HepG2 (cell line): ENCODE data around the gene RPH3AL. TPM values are rescaled to one million over a fixed set of nuclear protein-coding genes. Genes with fewer than 3 reads are reported as not detected.

ENCODE experiments used
- ATAC-seq: fragments of 200-7000 bp; cut with Tn5 transposase; 3 replicates; pipeline ENCODE4 v1.9.1; 2020; ENCODE audit warnings: mild to moderate bottlenecking, moderate library complexity
- BruUV-seq: library from RNA; stranded (reverse); fragments of 400-500 nt; replicated peaks from 2 replicates; lab custom pipeline; 2021; lab: Mats Ljungman, UMichigan
- CTCF ChIA-PET: fragments of 300-600 bp; formaldehyde crosslinking; extraction: SDS; loops from one replicate; lab custom pipeline; 2021; ENCODE audit warnings: low total read pairs, inconsistent platforms, low intra/inter-chr PET ratio; lab: Yijun Ruan, JAX
- POLR2A ChIA-PET: fragments of 350-600 bp; sonication (Branson Sonifier 250); formaldehyde crosslinking; loops from one replicate; lab custom pipeline; 2020; ENCODE audit warnings: antibody characterized with exemption, inconsistent platforms; lab: Yijun Ruan, JAX
- DNase-seq: peaks from one replicate; pipeline ENCODE4 v3.0.0-alpha.2; 2015; ENCODE audit warnings: low spot score
- FAIRE-seq: peaks from 3 replicates; lab custom pipeline; 2011; peaks lifted over from hg19 to GRCh38; lab: Jason Lieb, UNC
- H2AFZ ChIP-seq: one replicate; pipeline ENCODE4 v1.6.1; 2011; ENCODE audit warnings: low read length, inconsistent platforms
- H3K27ac ChIP-seq: fragments of 300-600 bp; 3 replicates; pipeline ENCODE4 v1.8.0; 2011; ENCODE audit warnings: mixed run types, mild to moderate bottlenecking, mixed read lengths, low read length, inconsistent platforms; ENCODE audit not compliant: insufficient read depth; ENCODE audit errors: extremely low read length
- H3K27me3 ChIP-seq, 2 experiments: fragments of 200-600 bp in 1 of 2; 2 replicates in 1 of 2; 3 replicates in 1 of 2; pipeline versions ENCODE4 v1.6.0 to v1.8.0; 2011; ENCODE audit warnings: low read length in 2 of 2, mild to moderate bottlenecking in 2 of 2, moderate library complexity in 2 of 2, inconsistent platforms in 1 of 2; ENCODE audit not compliant: insufficient read depth in 2 of 2, control insufficient read depth in 1 of 2
- H3K36me3 ChIP-seq, 2 experiments: fragments of 200-600 bp in 1 of 2; replicated peaks in 1 of 2; 2 replicates in 1 of 2; 3 replicates in 1 of 2; pipeline versions ENCODE4 v1.5.1 to v1.8.0; 2011; ENCODE audit warnings: low read length in 2 of 2, inconsistent platforms in 1 of 2; ENCODE audit not compliant: insufficient read depth in 2 of 2, control insufficient read depth in 1 of 2
- H3K4me1 ChIP-seq: 2 replicates; pipeline ENCODE4 v1.5.1; 2012; ENCODE audit warnings: low read length, inconsistent platforms; ENCODE audit not compliant: insufficient read depth
- H3K4me2 ChIP-seq: 2 replicates; pipeline ENCODE4 v1.6.0; 2011; ENCODE audit warnings: low read depth, low read length, inconsistent platforms
- H3K4me3 ChIP-seq, 3 experiments: fragments of 200-600 bp in 1 of 3; sonication (generic), shearing (Covaris generic) in 1 of 3; replicated peaks in 1 of 3; 2 replicates each; pipeline ENCODE4 v1.5.1; 2011 to 2016; ENCODE audit warnings: low read length in 3 of 3, inconsistent platforms in 2 of 3, low read depth in 2 of 3, mild to moderate bottlenecking in 2 of 3, control low read depth in 1 of 3, mixed read lengths in 1 of 3; ENCODE audit not compliant: insufficient read depth in 1 of 3
- H3K79me2 ChIP-seq: one replicate; pipeline ENCODE4 v1.6.1; 2011; ENCODE audit warnings: low read length, inconsistent platforms; ENCODE audit not compliant: insufficient read depth
- H3K9ac ChIP-seq: 2 replicates; pipeline ENCODE4 v1.6.0; 2011; ENCODE audit warnings: mild to moderate bottlenecking, low read depth, low read length, inconsistent platforms; ENCODE audit not compliant: insufficient read depth
- H3K9me3 ChIP-seq: 2 replicates; pipeline ENCODE4 v1.5.1; 2012; ENCODE audit warnings: mild to moderate bottlenecking, low read length
- H4K20me1 ChIP-seq: 2 replicates; pipeline ENCODE4 v1.6.0; 2011; ENCODE audit warnings: inconsistent platforms, mild to moderate bottlenecking, low read length, moderate library complexity; ENCODE audit not compliant: insufficient read depth
- ATAD3A ChIP-seq: sonication (generic); formaldehyde crosslinking; IDR thresholded peaks from 2 replicates; pipeline ENCODE4 v1.4.0; 2020; ENCODE audit warnings: missing genetic modification reagents
- CBX5 ChIP-seq: sonication (generic); formaldehyde crosslinking; IDR thresholded peaks from 2 replicates; pipeline ENCODE4 v1.4.0; 2020; ENCODE audit warnings: missing genetic modification reagents, borderline replicate concordance
- ETV5 ChIP-seq: IDR thresholded peaks from 2 replicates; pipeline ENCODE4 v1.6.1; 2018; ENCODE audit warnings: missing biosample characterization, missing genetic modification reagents, inconsistent platforms, borderline replicate concordance
- EZH2 ChIP-seq: conservative IDR thresholded peaks from 2 replicates; pipeline ENCODE4 v1.6.1; 2012; ENCODE audit warnings: mild to moderate bottlenecking, low read depth, low read length, moderate library complexity
- FOXA1 ChIP-seq, 2 experiments: fragments of 450-650 bp in 1 of 2; sonication (generic) in 1 of 2; formaldehyde crosslinking in 1 of 2; IDR thresholded peaks; 2 replicates each; pipeline versions ENCODE4 v1.4.0 to v1.6.1; 2016 to 2020; ENCODE audit warnings: missing genetic modification reagents in 1 of 2
- KMT2B ChIP-seq: IDR thresholded peaks from 2 replicates; pipeline ENCODE4 v1.6.1; 2016; ENCODE audit warnings: missing genetic modification reagents, missing compliant biosample characterization
- MTA3 ChIP-seq: sonication (generic); formaldehyde crosslinking; IDR thresholded peaks from 2 replicates; pipeline ENCODE4 v1.4.0; 2020; ENCODE audit warnings: missing genetic modification reagents
- MXD1 ChIP-seq: sonication (generic); formaldehyde crosslinking; IDR thresholded peaks from 2 replicates; pipeline ENCODE4 v1.4.0; 2020; ENCODE audit warnings: mild to moderate bottlenecking, missing genetic modification reagents
- POLR2AphosphoS5 ChIP-seq: IDR thresholded peaks from 2 replicates; pipeline ENCODE4 v1.6.1; 2012; ENCODE audit warnings: low read depth, low read length
- SPEN ChIP-seq: sonication (generic); formaldehyde crosslinking; IDR thresholded peaks from 2 replicates; pipeline ENCODE4 v1.5.1; 2020; ENCODE audit warnings: low read depth, mild to moderate bottlenecking, missing genetic modification reagents
- TP53 ChIP-seq: sonication (generic); formaldehyde crosslinking; conservative IDR thresholded peaks from 2 replicates; pipeline ENCODE4 v1.4.0; 2020; ENCODE audit warnings: missing genetic modification reagents
- ZBTB7A ChIP-seq: sonication (generic); formaldehyde crosslinking; IDR thresholded peaks from 2 replicates; pipeline ENCODE4 v1.8.0; 2022; ENCODE audit warnings: mild to moderate bottlenecking, missing genetic modification reagents
- ZFYVE20 ChIP-seq: sonication (generic); formaldehyde crosslinking; IDR thresholded peaks from 2 replicates; pipeline ENCODE4 v1.8.0; 2023; ENCODE audit warnings: low read depth, mild to moderate bottlenecking, moderate library complexity, missing genetic modification reagents, borderline replicate concordance
- ZNF263 ChIP-seq: sonication (generic); formaldehyde crosslinking; IDR thresholded peaks from 2 replicates; pipeline ENCODE4 v1.4.0; 2020; ENCODE audit warnings: missing genetic modification reagents
- ZNF446 ChIP-seq: sonication (generic); formaldehyde crosslinking; IDR thresholded peaks from 2 replicates; pipeline ENCODE4 v1.5.0; 2020; ENCODE audit warnings: mild to moderate bottlenecking, missing genetic modification reagents
- ZNF589 ChIP-seq: sonication (generic); formaldehyde crosslinking; conservative IDR thresholded peaks from 2 replicates; pipeline ENCODE4 v1.8.0; 2022; ENCODE audit warnings: mild to moderate bottlenecking, moderate library complexity, missing genetic modification reagents
- ZNF747 ChIP-seq: sonication (generic); formaldehyde crosslinking; IDR thresholded peaks from 2 replicates; pipeline ENCODE4 v1.8.1; 2023; ENCODE audit warnings: missing genetic modification reagents, mild to moderate bottlenecking, borderline replicate concordance
- ZNF83 ChIP-seq: sonication (generic); formaldehyde crosslinking; IDR thresholded peaks from 2 replicates; pipeline ENCODE4 v1.4.0; 2020; ENCODE audit warnings: missing genetic modification reagents, mild to moderate bottlenecking, borderline replicate concordance
- ZSCAN9 ChIP-seq: IDR thresholded peaks from 2 replicates; pipeline ENCODE4 v1.6.1; 2016; ENCODE audit warnings: borderline replicate concordance
- WGBS: methylation state at CpG from one replicate; pipeline ENCODE4 v1.1.6; 2017; ENCODE audit warnings: low lambda C conversion rate; 5-methylcytosine and 5-hydroxymethylcytosine counted together
- in situ Hi-C: cut with HindIII; loops from 2 replicates; pipeline ENCODE4 v1.10.0; 2017; ENCODE audit warnings: low pct_unique_long_range_greater_than_20kb; ENCODE audit not compliant: extremely low pct_ligation_motif_present
- intact Hi-C: fragments of 100-400 bp; cut with micrococcal nuclease; formaldehyde crosslinking; loops from one replicate; pipeline ENCODE4 v1.10.0; 2022; ENCODE audit not compliant: unreplicated experiment
- polyA plus RNA-seq, 8 experiments: library from polyadenylated mRNA; depleted of rRNA in 3 of 8; stranded (reverse) in 7 of 8; unstranded in 1 of 8; fragments of >200 nt; fragmentation: Illumina TruSeq in 4 of 8; extraction: Trizol in 4 of 8; gene quantifications; 2 replicates each; pipeline versions ENCODE4 v1.2.1 to v1.2.3, GENCODE V29; 2011 to 2016; ENCODE audit warnings: low read depth in 4 of 8, missing spikeins in 1 of 8, mixed read lengths in 1 of 8; ENCODE audit not compliant: insufficient read depth in 1 of 8
- total RNA-seq, 5 experiments: library from RNA; depleted of rRNA; stranded (reverse); fragments of >200 nt; fragmentation: Illumina TruSeq; extraction: Trizol; gene quantifications; 2 replicates each; pipeline ENCODE4 v1.2.3, GENCODE V29; 2016; ENCODE audit warnings: low read depth in 1 of 5

Gene RPH3AL
- total and polyA plus RNA-seq, 2 of the 13 experiments (the other 11 are each of a cell fraction or from before 2014, with no cell fraction given): 7.8 to 16.4 TPM

GRCh38 chr17:353838-354234, 1.2 kb upstream of the RPH3AL start:
- Histone ChIP-seq H2AFZ (no peak overlapping the region), H3K36me3 (no peaks in the 10 kb centered on the region; a peak in 1 of 5 replicates), H4K20me1 (no peaks in the 10 kb centered on the region), H3K27ac (peak overlapping the region; percentile 98), H3K4me3 (peak overlapping the region in 2 of 3 experiments; percentile 67 to 76; a peak in 4 of 6 replicates), H3K4me2 (peak overlapping the region; percentile 89), H3K27me3 (no peaks in the 10 kb centered on the region), H3K9ac (peak overlapping the region; percentile 88; the same call in 1 of the 2 replicates), H3K4me1 (peaks cover 58% of the 10 kb centered on the region)
- ChIA-PET CTCF (no interaction called here), POLR2A (interaction anchor here (1.1 to 4.2 kb wide), 3 partner anchors 15 to 30 kb away, joined by 4 to 59 read pairs (median 14); no protein-coding TSS in a partner anchor)
- BruUV-seq: no TSS peak
- DNase-seq (no peak), FAIRE-seq (no peak)
- intact Hi-C loops: no loop called here
- no peak for TF ChIP-seq ZBTB7A (CRISPR knock-in tag)
- TF ChIP-seq, all 625 proteins: peak for 0
- no peak for ATAC-seq
- WGBS: 83% methylated on average over 8 of the region's 8 CpGs
- in situ Hi-C loops: no loop called here
- H3K79me2 ChIP-seq: peaks cover 40% of the 10 kb centered on the region
- no peaks in the 10 kb centered on the region for H3K9me3 ChIP-seq

GRCh38 chr17:353213-353837, 718 bp upstream of the RPH3AL start:
- H3K4me2 ChIP-seq: peak overlapping the region; percentile 89
- FAIRE-seq (no peak), ATAC-seq (peak; percentile 12; the same call in 2 of the 3 replicates), DNase-seq (no peak)
- 29% methylated on average over 8 of the region's 8 CpGs for whole genome bisulfite sequencing
- H3K27me3 ChIP-seq: no peaks in the 10 kb centered on the region
- POLR2A ChIA-PET: interaction anchor here (0.7 to 4.2 kb wide), 10 partner anchors 11 to 627 kb away, joined by 3 to 59 read pairs (median 4); no protein-coding TSS in a partner anchor
- H4K20me1 ChIP-seq: no peaks in the 10 kb centered on the region
- peak overlapping the region; percentile 88 for H3K9ac ChIP-seq
- in situ Hi-C loops: no loop called here
- peak overlapping the region; percentile 67 to 76 (median 69) for H3K4me3 ChIP-seq
- no TSS peak for BruUV-seq
- intact Hi-C loops: no loop called here
- CTCF ChIA-PET: no interaction called here
- peaks cover 63% of the 10 kb centered on the region for H3K4me1 ChIP-seq
- H3K27ac ChIP-seq: peak overlapping the region; percentile 98
- no peak overlapping the region for H2AFZ ChIP-seq
- H3K79me2 ChIP-seq: peaks cover 41% of the 10 kb centered on the region
- no peaks in the 10 kb centered on the region; a peak in 1 of 5 replicates for H3K36me3 ChIP-seq
- no peaks in the 10 kb centered on the region for H3K9me3 ChIP-seq
- TF ChIP-seq ETV5 (CRISPR knock-in tag) (0 out of 2 replicates have a peak, but pooled peaks have one; percentile 19), KMT2B (CRISPR knock-in tag) (no peak), ZNF446 (CRISPR knock-in tag) (0 out of 2 replicates have a peak, but pooled peaks have one; percentile 0), POLR2AphosphoS5 (no peak), ZNF83 (CRISPR knock-in tag) (no peak), MXD1 (CRISPR knock-in tag) (no peak), CBX5 (no peak), EZH2 (no peak), ZNF263 (peak; percentile 69), TP53 (CRISPR knock-in tag) (0 out of 2 replicates have a peak, but pooled peaks have one; percentile 4), ATAD3A (CRISPR knock-in tag) (no peak), ZNF747 (no peak), FOXA1 (IDR thresholded peaks at IDR 0.05) (no peak), FOXA1 (CRISPR knock-in tag; IDR thresholded peaks at IDR 0.05) (0 out of 2 replicates have a peak, but pooled peaks have one; percentile 37), SPEN (CRISPR knock-in tag) (no peak), ZNF589 (0 out of 2 replicates have a peak, but pooled peaks have one; percentile 16), ZFYVE20 (no peak), MTA3 (CRISPR knock-in tag) (no peak), ZSCAN9 (CRISPR knock-in tag) (no peak)
